ENCODE measurements around the gene RNASE1.

GRCh38 chr14:20791187-20791586 is 11.5 kb downstream of the RNASE1 start:
- no peak for TF ChIP-seq CTCF (IDR thresholded peaks at IDR 0.05; ENCODE audit: extremely low read depth in 1 of 2, insufficient read depth in 1 of 2, low read depth in 1 of 2, low read length in 2 of 2)
- TF ChIP-seq POLR2AphosphoS5 (IDR thresholded peaks at IDR 0.05; ENCODE audit: insufficient read depth, low read depth, low read length), result no peak
- TF ChIP-seq POLR2A (IDR thresholded peaks at IDR 0.05; ENCODE audit: low read depth, low read length), result no peak
